ENCODE results near the gene OR2H1.

OR2H1 gene

GRCh38 chr6:29491574-29491973, 34.6 kb downstream of the OR2H1 start:
- TF ChIP-seq, protein P1, sequence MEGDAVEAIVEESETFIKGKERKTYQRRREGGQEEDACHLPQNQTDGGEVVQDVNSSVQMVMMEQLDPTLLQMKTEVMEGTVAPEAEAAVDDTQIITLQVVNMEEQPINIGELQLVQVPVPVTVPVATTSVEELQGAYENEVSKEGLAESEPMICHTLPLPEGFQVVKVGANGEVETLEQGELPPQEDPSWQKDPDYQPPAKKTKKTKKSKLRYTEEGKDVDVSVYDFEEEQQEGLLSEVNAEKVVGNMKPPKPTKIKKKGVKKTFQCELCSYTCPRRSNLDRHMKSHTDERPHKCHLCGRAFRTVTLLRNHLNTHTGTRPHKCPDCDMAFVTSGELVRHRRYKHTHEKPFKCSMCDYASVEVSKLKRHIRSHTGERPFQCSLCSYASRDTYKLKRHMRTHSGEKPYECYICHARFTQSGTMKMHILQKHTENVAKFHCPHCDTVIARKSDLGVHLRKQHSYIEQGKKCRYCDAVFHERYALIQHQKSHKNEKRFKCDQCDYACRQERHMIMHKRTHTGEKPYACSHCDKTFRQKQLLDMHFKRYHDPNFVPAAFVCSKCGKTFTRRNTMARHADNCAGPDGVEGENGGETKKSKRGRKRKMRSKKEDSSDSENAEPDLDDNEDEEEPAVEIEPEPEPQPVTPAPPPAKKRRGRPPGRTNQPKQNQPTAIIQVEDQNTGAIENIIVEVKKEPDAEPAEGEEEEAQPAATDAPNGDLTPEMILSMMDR (IDR thresholded peaks at IDR 0.05; ENCODE audit: low read depth, low read length): no peak
- H3K27me3 ChIP-seq (ENCODE audit: insufficient read depth, low read depth, severe bottlenecking): no peaks in the 10 kb centered on the region
- DNase-seq: no peak
- H3K27ac ChIP-seq: no peak overlapping the region
- H3K36me3 ChIP-seq: no peaks in the 10 kb centered on the region
- H3K9me3 ChIP-seq (ENCODE audit: severe bottlenecking): no peaks in the 10 kb centered on the region
- H3K4me3 ChIP-seq (ENCODE audit: low read depth, low read length): no peak overlapping the region

DNA sequence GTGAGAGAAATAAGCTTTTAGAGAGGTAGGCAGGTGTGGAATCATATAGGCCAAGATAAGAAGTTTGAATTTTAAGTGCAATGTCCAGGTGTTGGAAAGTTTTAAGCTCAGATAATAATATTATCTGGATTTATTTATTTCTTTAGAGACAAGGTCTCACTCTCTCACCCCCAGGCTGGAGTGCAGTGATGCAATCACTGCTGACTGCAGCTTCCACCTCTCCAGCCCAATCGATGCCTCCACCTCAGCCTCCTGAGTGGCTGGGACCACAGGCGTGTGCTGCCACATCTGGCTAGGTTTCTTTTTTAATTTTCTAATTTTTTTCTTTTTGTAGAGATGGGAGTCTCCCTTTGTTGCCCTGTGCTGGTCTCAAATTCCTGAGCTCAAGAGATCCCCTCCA, 36.3 kb downstream of the OR2H1 start:
- H3K27ac ChIP-seq: no peak overlapping the region
- TF ChIP-seq, protein P1 (IDR thresholded peaks at IDR 0.05; ENCODE audit: low read depth, low read length): no peak
- no peak for DNase-seq
- H3K36me3 ChIP-seq: no peaks in the 10 kb centered on the region
- no peaks in the 10 kb centered on the region for H3K9me3 ChIP-seq (ENCODE audit: severe bottlenecking)
- no peak overlapping the region for H3K4me3 ChIP-seq (ENCODE audit: low read depth, low read length)
- H3K27me3 ChIP-seq (ENCODE audit: insufficient read depth, low read depth, severe bottlenecking): no peaks in the 10 kb centered on the region

- H3K27me3 ChIP-seq (ENCODE audit: insufficient read depth, low read depth, severe bottlenecking): no peaks in the 10 kb centered on the region
- DNase-seq: no peak
- TF ChIP-seq, protein P1 (IDR thresholded peaks at IDR 0.05; ENCODE audit: low read depth, low read length): no peak
- H3K9me3 ChIP-seq (ENCODE audit: severe bottlenecking): no peaks in the 10 kb centered on the region
- no peak overlapping the region for H3K27ac ChIP-seq
- H3K4me3 ChIP-seq (ENCODE audit: low read depth, low read length): no peak overlapping the region
- no peaks in the 10 kb centered on the region for H3K36me3 ChIP-seq
Observed at GRCh38 chr6:29494131-29494530, 37.2 kb downstream of the OR2H1 start.

- DNase-seq: no peak
- TF ChIP-seq, protein P1 (IDR thresholded peaks at IDR 0.05; ENCODE audit: low read depth, low read length): no peak
- Histone ChIP-seq H3K27ac (no peak overlapping the region), H3K27me3 (ENCODE audit: insufficient read depth, low read depth, severe bottlenecking) (no peaks in the 10 kb centered on the region), H3K36me3 (no peaks in the 10 kb centered on the region), H3K9me3 (ENCODE audit: severe bottlenecking) (no peaks in the 10 kb centered on the region), H3K4me3 (ENCODE audit: low read depth, low read length) (no peak overlapping the region)
Observed at GRCh38 chr6:29495571-29495970, 38.6 kb downstream of the OR2H1 start.

- Histone ChIP-seq H3K27ac (no peak overlapping the region), H3K4me3 (ENCODE audit: low read depth, low read length) (no peak overlapping the region), H3K36me3 (no peaks in the 10 kb centered on the region), H3K27me3 (ENCODE audit: insufficient read depth, low read depth, severe bottlenecking) (no peaks in the 10 kb centered on the region), H3K9me3 (ENCODE audit: severe bottlenecking) (no peaks in the 10 kb centered on the region)
- TF ChIP-seq, protein P1 (IDR thresholded peaks at IDR 0.05; ENCODE audit: low read depth, low read length): no peak
- DNase-seq: no peak
Observed at GRCh38 chr6:29496961-29497360, 40.0 kb downstream of the OR2H1 start.

GRCh38 chr6:29499704-29500103, 42.7 kb downstream of the OR2H1 start:
- Histone ChIP-seq H3K9me3 (ENCODE audit: severe bottlenecking) (no peaks in the 10 kb centered on the region), H3K4me3 (ENCODE audit: low read depth, low read length) (no peak overlapping the region), H3K27ac (no peak overlapping the region), H3K27me3 (ENCODE audit: insufficient read depth, low read depth, severe bottlenecking) (no peaks in the 10 kb centered on the region), H3K36me3 (no peaks in the 10 kb centered on the region)
- no peak for DNase-seq
- TF ChIP-seq, protein P1 (IDR thresholded peaks at IDR 0.05; ENCODE audit: low read depth, low read length): no peak
